Uterus (tissue), 2 donors: ENCODE measurements around the gene MCU.
"Not testable (repeated sequence)": the region's sequence is repeated elsewhere in the genome, so short reads cannot be mapped to it uniquely, and the experiment has no call there.

Experiments
- CTCF ChIP-seq, 4 experiments: fragments of 200-600 bp in 2 of 4; fragments of 450-650 bp in 2 of 4; sonication (generic) in 2 of 4; IDR thresholded peaks; one replicate each; pipeline ENCODE4 v1.5.1; 2016 to 2019; ENCODE audit warnings: antibody characterized with exemption in 4 of 4, mild to moderate bottlenecking in 2 of 4, moderate library complexity in 1 of 4
- POLR2A ChIP-seq, 2 donors: fragments of 450-650 bp; IDR thresholded peaks; one replicate each; pipeline ENCODE4 v1.6.1; 2016; ENCODE audit warnings: antibody characterized with exemption in 2 of 2, mild to moderate bottlenecking in 1 of 2, moderate library complexity in 1 of 2

GRCh38 chr10:72702465-72702864, 10.5 kb downstream of the MCU start:
- TF ChIP-seq CTCF, POLR2A (IDR thresholded peaks at IDR 0.05): not testable (repeated sequence)
